KMS-11 (cell line): ENCODE measurements around the gene TENM4.

Source experiments
- H2AFZ ChIP-seq: fragments of 200-600 bp; sonication (generic); 2 replicates; pipeline ENCODE4 v1.6.1; 2016; ENCODE audit warnings: antibody characterized with exemption, mixed run types, low read depth
- H3K27ac ChIP-seq: fragments of 200-600 bp; sonication (generic); 2 replicates; pipeline ENCODE4 v1.6.1; 2016; ENCODE audit warnings: mild to moderate bottlenecking, mixed run types
- H3K27me3 ChIP-seq: fragments of 200-600 bp; sonication (generic); 2 replicates; pipeline ENCODE4 v1.6.1; 2017; ENCODE audit warnings: mild to moderate bottlenecking, low read depth, mixed run types, moderate library complexity; ENCODE audit not compliant: insufficient read depth
- H3K36me3 ChIP-seq: fragments of 200-600 bp; sonication (generic); 2 replicates; pipeline ENCODE4 v1.6.1; 2017; ENCODE audit warnings: mild to moderate bottlenecking, mixed run types; ENCODE audit not compliant: insufficient read depth
- H3K4me1 ChIP-seq: fragments of 200-600 bp; sonication (generic); 2 replicates; pipeline ENCODE4 v1.6.1; 2016; ENCODE audit warnings: mild to moderate bottlenecking, low read depth, mixed run types; ENCODE audit not compliant: poor library complexity, severe bottlenecking
- H3K4me2 ChIP-seq: fragments of 200-600 bp; sonication (generic); 2 replicates; pipeline ENCODE4 v1.7.0; 2016; ENCODE audit warnings: mild to moderate bottlenecking, mixed run types
- H3K4me3 ChIP-seq: fragments of 200-600 bp; sonication (generic); IDR thresholded peaks from 2 replicates; pipeline ENCODE4 v1.6.1; 2017; ENCODE audit warnings: low read depth, low read length, mixed read lengths; ENCODE audit not compliant: insufficient read depth
- H3K79me2 ChIP-seq: fragments of 200-600 bp; sonication (generic); 2 replicates; pipeline ENCODE4 v1.6.1; 2016; ENCODE audit warnings: low read depth, mixed run types; ENCODE audit not compliant: insufficient read depth
- H3K9ac ChIP-seq: fragments of 200-600 bp; sonication (generic); 2 replicates; pipeline ENCODE4 v1.6.1; 2016; ENCODE audit warnings: mild to moderate bottlenecking, mixed run types
- H4K20me1 ChIP-seq: fragments of 200-600 bp; sonication (generic); 2 replicates; pipeline ENCODE4 v1.6.1; 2016; ENCODE audit warnings: mild to moderate bottlenecking, mixed run types; ENCODE audit not compliant: insufficient read depth
- TF ChIP-seq, protein P1 (sequence below): fragments of 200-600 bp; sonication (generic); conservative IDR thresholded peaks from 2 replicates; pipeline ENCODE4 v1.6.1; 2017; ENCODE audit warnings: low read depth, mild to moderate bottlenecking, antibody characterized with exemption, low read length, moderate library complexity, mixed read lengths

The TENM4 gene

GRCh38 chr11:79423736-79424135, 17.1 kb downstream of the TENM4 start:
- Histone ChIP-seq H3K4me1 (no peaks in the 10 kb centered on the region), H2AFZ (no peak overlapping the region), H3K9ac (no peak overlapping the region), H3K4me3 (no peak overlapping the region), H3K27me3 (no peaks in the 10 kb centered on the region), H3K27ac (no peak overlapping the region), H3K36me3 (no peaks in the 10 kb centered on the region), H4K20me1 (no peaks in the 10 kb centered on the region), H3K79me2 (no peaks in the 10 kb centered on the region), H3K4me2 (no peak overlapping the region)
- TF ChIP-seq, protein P1, sequence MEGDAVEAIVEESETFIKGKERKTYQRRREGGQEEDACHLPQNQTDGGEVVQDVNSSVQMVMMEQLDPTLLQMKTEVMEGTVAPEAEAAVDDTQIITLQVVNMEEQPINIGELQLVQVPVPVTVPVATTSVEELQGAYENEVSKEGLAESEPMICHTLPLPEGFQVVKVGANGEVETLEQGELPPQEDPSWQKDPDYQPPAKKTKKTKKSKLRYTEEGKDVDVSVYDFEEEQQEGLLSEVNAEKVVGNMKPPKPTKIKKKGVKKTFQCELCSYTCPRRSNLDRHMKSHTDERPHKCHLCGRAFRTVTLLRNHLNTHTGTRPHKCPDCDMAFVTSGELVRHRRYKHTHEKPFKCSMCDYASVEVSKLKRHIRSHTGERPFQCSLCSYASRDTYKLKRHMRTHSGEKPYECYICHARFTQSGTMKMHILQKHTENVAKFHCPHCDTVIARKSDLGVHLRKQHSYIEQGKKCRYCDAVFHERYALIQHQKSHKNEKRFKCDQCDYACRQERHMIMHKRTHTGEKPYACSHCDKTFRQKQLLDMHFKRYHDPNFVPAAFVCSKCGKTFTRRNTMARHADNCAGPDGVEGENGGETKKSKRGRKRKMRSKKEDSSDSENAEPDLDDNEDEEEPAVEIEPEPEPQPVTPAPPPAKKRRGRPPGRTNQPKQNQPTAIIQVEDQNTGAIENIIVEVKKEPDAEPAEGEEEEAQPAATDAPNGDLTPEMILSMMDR: no peak

DNA sequence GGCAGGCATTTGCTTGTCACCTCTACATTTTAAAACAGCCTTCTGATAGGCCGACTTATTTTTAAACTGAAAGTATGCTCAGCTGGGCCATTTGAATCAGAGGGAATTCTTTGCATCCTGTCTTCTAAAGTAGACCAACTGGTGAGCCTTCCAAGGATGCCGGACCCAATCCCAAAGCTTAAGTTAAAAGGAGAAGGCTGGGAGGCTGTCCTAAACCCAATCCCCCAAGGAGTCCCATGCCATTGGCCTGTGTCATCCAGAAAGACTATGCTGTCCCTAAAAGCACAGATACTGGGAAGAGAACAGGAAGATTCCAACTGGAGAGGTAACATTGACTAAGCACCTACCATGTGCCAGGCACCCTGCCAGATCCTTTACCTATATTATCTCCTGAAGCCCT, 18.0 kb downstream of the TENM4 start:
- Histone ChIP-seq H3K27me3 (no peaks in the 10 kb centered on the region), H2AFZ (no peak overlapping the region), H3K9ac (no peak overlapping the region), H3K4me3 (no peak overlapping the region), H3K27ac (no peak overlapping the region), H3K36me3 (no peaks in the 10 kb centered on the region), H3K4me1 (no peaks in the 10 kb centered on the region), H3K79me2 (no peaks in the 10 kb centered on the region), H3K4me2 (no peak overlapping the region), H4K20me1 (no peaks in the 10 kb centered on the region)
- TF ChIP-seq, protein P1: no peak

GRCh38 chr11:79421820-79422219, 19.0 kb downstream of the TENM4 start:
- Histone ChIP-seq H3K4me3 (no peak overlapping the region), H2AFZ (no peak overlapping the region), H3K27ac (no peak overlapping the region), H3K79me2 (no peaks in the 10 kb centered on the region), H3K36me3 (no peaks in the 10 kb centered on the region), H3K27me3 (no peaks in the 10 kb centered on the region), H3K4me2 (no peak overlapping the region), H3K9ac (no peak overlapping the region), H4K20me1 (no peaks in the 10 kb centered on the region), H3K4me1 (no peaks in the 10 kb centered on the region)
- TF ChIP-seq, protein P1: no peak

GRCh38 chr11:79419120-79419519, 21.7 kb downstream of the TENM4 start:
- no peaks in the 10 kb centered on the region for H3K36me3 ChIP-seq
- H3K4me3 ChIP-seq: no peak overlapping the region
- H3K27ac ChIP-seq: no peak overlapping the region
- H3K4me1 ChIP-seq: no peaks in the 10 kb centered on the region
- H3K27me3 ChIP-seq: no peaks in the 10 kb centered on the region
- H4K20me1 ChIP-seq: no peaks in the 10 kb centered on the region
- TF ChIP-seq, protein P1: no peak
- H3K9ac ChIP-seq: no peak overlapping the region
- no peak overlapping the region for H3K4me2 ChIP-seq
- H2AFZ ChIP-seq: no peak overlapping the region
- no peaks in the 10 kb centered on the region for H3K79me2 ChIP-seq

DNA sequence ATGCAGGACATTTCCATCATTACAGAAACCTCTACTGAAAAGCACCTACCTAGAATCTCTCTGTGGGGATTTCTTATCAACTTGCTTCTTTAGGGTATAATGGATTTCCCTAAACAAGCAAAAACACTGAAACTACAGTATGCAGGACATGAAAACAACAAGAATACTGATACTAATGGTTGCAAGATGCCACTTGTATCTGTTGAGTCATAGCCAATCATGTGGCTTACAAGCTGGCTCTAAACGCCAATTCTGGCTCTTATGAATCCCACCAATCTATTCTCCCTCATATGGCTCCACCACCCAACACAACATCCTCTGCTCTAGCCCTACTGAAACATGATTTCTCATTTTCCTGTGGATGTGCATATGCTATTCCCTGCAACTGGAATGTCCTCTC, 22.6 kb downstream of the TENM4 start:
- Histone ChIP-seq H3K4me3 (no peak overlapping the region), H3K36me3 (no peaks in the 10 kb centered on the region), H3K9ac (no peak overlapping the region), H3K4me1 (no peaks in the 10 kb centered on the region), H3K27ac (no peak overlapping the region), H3K27me3 (no peaks in the 10 kb centered on the region), H2AFZ (no peak overlapping the region), H3K4me2 (no peak overlapping the region), H4K20me1 (no peaks in the 10 kb centered on the region), H3K79me2 (no peaks in the 10 kb centered on the region)
- TF ChIP-seq, protein P1: no peak
